Measurements from ENCODE around the gene TSPAN17. TPM values are rescaled to one million over a fixed set of nuclear protein-coding genes. Genes with fewer than 3 reads are reported as not detected.
A peak's percentile ranks its signal among the peaks of the same experiment; 100 is the strongest.

The TSPAN17 gene
- total and polyA plus RNA-seq, 7 experiments from 2014 or later: 16.5 to 47.6 (median 19.3) TPM

GRCh38 chr5:176626876-176627236, 20.4 kb upstream of the TSPAN17 start:
- peaks cover 37 to 78% (median 49%) of the 10 kb centered on the region in 5 donors for H3K27me3 Mint-ChIP-seq
- peaks cover 5 to 11% (median 8%) of the 10 kb centered on the region in 7 donors for H3K4me1 Mint-ChIP-seq
- CTCF ChIA-PET: interaction anchor here (0.7 kb wide), 1 partner anchor 17 kb away, joined by 3 read pairs; no protein-coding TSS in a partner anchor
- no peaks in the 10 kb centered on the region for H3K36me3 ChIP-seq (ENCODE audit: control insufficient read depth in 2 of 3, insufficient read depth in 3 of 3, low read length in 3 of 3)
- H3K27me3 ChIP-seq (ENCODE audit: control insufficient read depth in 2 of 2, insufficient read depth in 2 of 2, low read length in 2 of 2): peaks cover 4 to 14% of the 10 kb centered on the region in 2 donors
- peaks cover 0 to 7% (median 3%) of the 10 kb centered on the region in 5 donors for H3K36me3 Mint-ChIP-seq
- H3K4me1 ChIP-seq (ENCODE audit: control insufficient read depth in 2 of 2, insufficient read depth in 2 of 2, low read length in 2 of 2): peaks cover 8 to 15% of the 10 kb centered on the region in 2 donors
- no peaks in the 10 kb centered on the region for H3K9me3 Mint-ChIP-seq
- DNase-seq: no peak
- H3K27ac Mint-ChIP-seq: no peak overlapping the region
- no peak overlapping the region for H3K4me3 Mint-ChIP-seq
- no peaks in the 10 kb centered on the region for H3K9me3 ChIP-seq (ENCODE audit: control insufficient read depth in 2 of 3, low read length in 3 of 3)
- intact Hi-C loops (cut with micrococcal nuclease): no loop called here
- H3K4me3 ChIP-seq (ENCODE audit: low read length): no peak overlapping the region
- ATAC-seq: no peak
- H3K27ac ChIP-seq (ENCODE audit: low read depth, low read length): no peak overlapping the region
- POLR2A ChIA-PET: interaction anchor here (0.6 kb wide), 1 partner anchor 112 kb away, joined by 3 read pairs; no protein-coding TSS in a partner anchor

- intact Hi-C loops (cut with micrococcal nuclease): no loop called here
- H3K27ac Mint-ChIP-seq: no peak overlapping the region
- ChIA-PET CTCF (interaction anchor here (0.7 kb wide), 1 partner anchor 16 kb away, joined by 3 read pairs; no protein-coding TSS in a partner anchor), POLR2A (interaction anchor here (0.6 kb wide), 1 partner anchor 112 kb away, joined by 3 read pairs; no protein-coding TSS in a partner anchor)
- Histone ChIP-seq H3K27me3 (ENCODE audit: control insufficient read depth in 2 of 2, insufficient read depth in 2 of 2, low read length in 2 of 2) (peaks cover 4 to 17% of the 10 kb centered on the region in 2 donors), H3K4me1 (ENCODE audit: control insufficient read depth in 2 of 2, insufficient read depth in 2 of 2, low read length in 2 of 2) (peaks cover 8 to 15% of the 10 kb centered on the region in 2 donors), H3K4me3 (ENCODE audit: low read length) (no peak overlapping the region), H3K9me3 (ENCODE audit: control insufficient read depth in 2 of 3, low read length in 3 of 3) (no peaks in the 10 kb centered on the region), H3K27ac (ENCODE audit: low read depth, low read length) (no peak overlapping the region), H3K36me3 (ENCODE audit: control insufficient read depth in 2 of 3, insufficient read depth in 3 of 3, low read length in 3 of 3) (no peaks in the 10 kb centered on the region)
- no peak overlapping the region for H3K4me3 Mint-ChIP-seq
- peaks cover 0 to 7% (median 3%) of the 10 kb centered on the region in 5 donors for H3K36me3 Mint-ChIP-seq
- H3K4me1 Mint-ChIP-seq: peaks cover 5 to 11% (median 8%) of the 10 kb centered on the region in 7 donors
- DNase-seq: no peak
- H3K9me3 Mint-ChIP-seq: no peaks in the 10 kb centered on the region
- no peak for ATAC-seq
- peaks cover 38 to 79% (median 50%) of the 10 kb centered on the region in 5 donors for H3K27me3 Mint-ChIP-seq
These were observed 19.7 kb upstream of the TSPAN17 start for GRCh38 chr5:176627582-176627981.

DNA sequence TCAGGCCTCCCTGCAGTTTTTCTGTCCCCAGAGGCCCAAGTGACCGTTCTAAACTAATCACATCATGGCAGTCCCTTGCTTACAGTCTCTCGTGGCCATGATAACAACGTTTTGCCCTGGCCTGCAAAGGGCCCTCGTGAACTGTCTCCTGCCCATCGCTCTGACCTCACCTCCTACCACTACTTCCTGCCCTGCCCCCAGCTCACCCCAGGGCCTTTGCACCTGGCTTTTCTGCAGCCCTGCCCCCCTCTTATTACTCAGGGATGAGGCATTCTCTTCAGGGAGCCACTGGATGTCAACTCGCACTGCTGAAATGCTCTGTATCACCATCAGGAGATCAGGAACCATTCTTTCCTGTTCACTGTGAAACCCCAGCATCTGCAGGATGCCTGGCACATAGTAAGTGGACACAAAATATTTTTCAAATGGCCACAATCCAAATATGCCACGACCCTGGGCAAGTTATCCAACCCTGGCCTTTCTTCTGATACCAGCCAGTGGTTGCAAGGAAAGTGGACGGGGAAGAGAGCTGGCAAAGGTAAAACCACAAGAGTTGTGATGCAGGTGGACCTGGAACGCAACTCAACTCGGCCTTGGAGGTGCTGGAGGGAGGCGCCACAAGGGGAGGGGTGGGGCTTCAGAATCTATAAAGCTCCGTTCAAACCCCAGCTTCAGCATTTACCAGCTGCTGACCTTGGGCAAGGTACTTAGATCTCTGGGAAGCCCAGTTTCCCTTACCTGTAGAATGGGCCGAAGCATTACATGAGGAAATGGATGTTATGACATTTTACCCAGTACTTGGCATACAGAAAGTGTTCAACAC, 18.7 kb upstream of the TSPAN17 start:
- H3K4me3 Mint-ChIP-seq: peak overlapping the region in 6 of 10 donors; percentile 29 to 68 (median 40)
- H3K27me3 ChIP-seq (ENCODE audit: control insufficient read depth in 2 of 2, insufficient read depth in 2 of 2, low read length in 2 of 2): peaks cover 4 to 21% of the 10 kb centered on the region in 2 donors
- H3K27ac Mint-ChIP-seq: no peak overlapping the region
- H3K4me1 Mint-ChIP-seq: peaks cover 7 to 11% (median 9%) of the 10 kb centered on the region in 7 donors
- no peaks in the 10 kb centered on the region for H3K36me3 ChIP-seq (ENCODE audit: control insufficient read depth in 2 of 3, insufficient read depth in 3 of 3, low read length in 3 of 3)
- no peak overlapping the region for H3K27ac ChIP-seq (ENCODE audit: low read depth, low read length)
- intact Hi-C loops (cut with micrococcal nuclease): no loop called here
- ATAC-seq (no peak), DNase-seq (no peak)
- no peak overlapping the region for H3K4me3 ChIP-seq (ENCODE audit: low read length)
- H3K36me3 Mint-ChIP-seq: peaks cover 0 to 7% (median 3%) of the 10 kb centered on the region in 5 donors
- no peaks in the 10 kb centered on the region for H3K9me3 ChIP-seq (ENCODE audit: control insufficient read depth in 2 of 3, low read length in 3 of 3)
- H3K27me3 Mint-ChIP-seq: peaks cover 45 to 83% (median 60%) of the 10 kb centered on the region in 5 donors
- POLR2A ChIA-PET: interaction anchor here (0.6 kb wide), 1 partner anchor 213 kb away, joined by 6 read pairs; no protein-coding TSS in a partner anchor
- CTCF ChIA-PET: interaction anchor here (0.8 kb wide), 1 partner anchor 24 kb away, joined by 3 read pairs; no protein-coding TSS in a partner anchor
- H3K4me1 ChIP-seq (ENCODE audit: control insufficient read depth in 2 of 2, insufficient read depth in 2 of 2, low read length in 2 of 2): peaks cover 8 to 15% of the 10 kb centered on the region in 2 donors
- no peaks in the 10 kb centered on the region for H3K9me3 Mint-ChIP-seq

GRCh38 chr5:176629317-176629852, 17.9 kb upstream of the TSPAN17 start:
- DNase-seq (no peak), ATAC-seq (no peak)
- Mint-ChIP-seq H3K27ac (no peak overlapping the region), H3K36me3 (peaks cover 0 to 7% (median 3%) of the 10 kb centered on the region in 5 donors), H3K9me3 (peaks cover 0 to 5% (median 0%) of the 10 kb centered on the region in 11 donors), H3K27me3 (peaks cover 50 to 82% (median 67%) of the 10 kb centered on the region in 5 donors), H3K4me3 (peak overlapping the region in 8 of 10 donors; percentile 26 to 68 (median 58)), H3K4me1 (peaks cover 7 to 15% (median 11%) of the 10 kb centered on the region in 7 donors)
- Histone ChIP-seq H3K27ac (ENCODE audit: low read depth, low read length) (no peak overlapping the region), H3K4me3 (ENCODE audit: low read length) (no peak overlapping the region), H3K36me3 (ENCODE audit: control insufficient read depth in 2 of 3, insufficient read depth in 3 of 3, low read length in 3 of 3) (no peaks in the 10 kb centered on the region), H3K9me3 (ENCODE audit: control insufficient read depth in 2 of 3, low read length in 3 of 3) (no peaks in the 10 kb centered on the region), H3K27me3 (ENCODE audit: control insufficient read depth in 2 of 2, insufficient read depth in 2 of 2, low read length in 2 of 2) (peaks cover 4 to 21% of the 10 kb centered on the region in 2 donors), H3K4me1 (ENCODE audit: control insufficient read depth in 2 of 2, insufficient read depth in 2 of 2, low read length in 2 of 2) (peaks cover 8 to 15% of the 10 kb centered on the region in 2 donors)
- CTCF ChIA-PET: interaction anchor here (0.8 kb wide), 1 partner anchor 25 kb away, joined by 3 read pairs; no protein-coding TSS in a partner anchor
- intact Hi-C loops (cut with micrococcal nuclease): no loop called here
- POLR2A ChIA-PET: interaction anchor here (0.6 kb wide), 1 partner anchor 214 kb away, joined by 6 read pairs; no protein-coding TSS in a partner anchor

DNA sequence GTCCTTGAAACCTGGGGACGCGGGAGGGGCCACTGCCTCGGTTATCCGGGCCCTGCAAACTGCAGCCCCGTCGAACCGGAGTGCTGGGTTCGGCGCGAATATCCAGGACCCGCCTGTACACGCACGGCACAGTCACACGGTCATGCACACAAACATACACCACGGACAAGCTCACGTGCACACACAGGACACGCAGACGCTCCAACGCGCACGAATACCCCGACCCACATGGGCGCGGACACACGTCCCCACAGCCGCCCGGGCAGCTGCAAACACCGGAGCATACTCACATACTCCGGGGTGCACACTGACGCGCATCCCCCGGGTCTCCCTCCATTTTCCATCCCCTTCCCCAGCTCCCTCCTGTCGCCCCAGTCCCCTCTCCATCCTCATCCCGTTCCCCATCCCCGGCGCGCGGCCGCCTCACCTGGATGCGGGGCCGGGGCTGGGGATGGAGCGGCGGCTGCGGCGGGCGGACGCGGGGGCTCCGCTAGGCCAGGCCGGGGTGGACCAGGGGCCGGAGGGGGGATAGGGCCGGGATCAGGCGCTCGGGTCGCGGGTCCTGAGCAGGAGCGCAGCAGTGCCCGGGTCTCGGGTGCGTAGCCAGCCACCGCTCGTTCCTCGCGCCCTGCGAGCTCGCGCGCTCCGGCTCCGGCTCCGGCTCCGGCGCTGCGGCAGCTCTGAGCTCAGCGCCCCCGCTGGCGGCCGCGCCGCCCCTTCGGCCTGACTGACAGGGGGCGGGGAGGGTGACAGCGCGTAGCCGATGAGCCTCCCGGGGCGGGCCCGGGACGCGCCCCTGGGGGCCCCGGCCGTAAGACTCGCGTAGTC, 17.2 kb upstream of the TSPAN17 start, which contains the start of the genes EIF4E1B and SNCB:
Gene EIF4E1B (plus strand): TSS at position 823 of the 828 bp plus-strand sequence. CDS start 12,113 bp downstream, outside the sequence.
Gene SNCB (minus strand): TSS at position 682 of the 828 bp plus-strand sequence. CDS start 880 bp downstream, outside the sequence.
- Mint-ChIP-seq H3K36me3 (peaks cover 0 to 7% (median 3%) of the 10 kb centered on the region in 5 donors), H3K9me3 (peaks cover 0 to 5% (median 0%) of the 10 kb centered on the region in 11 donors), H3K4me3 (peak within 1 kb of the TSS; percentile 27 to 72 (median 58)), H3K27me3 (peaks cover 54 to 85% (median 71%) of the 10 kb centered on the region in 5 donors), H3K4me1 (peaks cover 7 to 16% (median 11%) of the 10 kb centered on the region in 7 donors), H3K27ac (peak within 1 kb of the TSS in 1 of 9 donors; percentile 56)
- peak in 5 of 9 donors; percentile 20 to 69 (median 25) for DNase-seq
- no peaks in the 10 kb centered on the region for H3K9me3 ChIP-seq (ENCODE audit: control insufficient read depth in 2 of 3, low read length in 3 of 3)
- H3K36me3 ChIP-seq (ENCODE audit: control insufficient read depth in 2 of 3, insufficient read depth in 3 of 3, low read length in 3 of 3): no peaks in the 10 kb centered on the region
- ATAC-seq: peak; percentile 83
- intact Hi-C loops (cut with micrococcal nuclease): loop anchor here in 1 of 2 donors (1.0 kb wide), 1 partner anchor 17 kb away; the partner anchor contains the start of gene TSPAN17
- peaks cover 4 to 21% of the 10 kb centered on the region in 2 donors for H3K27me3 ChIP-seq (ENCODE audit: control insufficient read depth in 2 of 2, insufficient read depth in 2 of 2, low read length in 2 of 2)
- POLR2A ChIA-PET: interaction anchor here (0.6 kb wide), 1 partner anchor 1138 kb away, joined by 3 read pairs; no protein-coding TSS in a partner anchor
- no peak within 1 kb of the TSS for H3K27ac ChIP-seq (ENCODE audit: low read depth, low read length)
- peaks cover 8 to 15% of the 10 kb centered on the region in 2 donors for H3K4me1 ChIP-seq (ENCODE audit: control insufficient read depth in 2 of 2, insufficient read depth in 2 of 2, low read length in 2 of 2)
- CTCF ChIA-PET: no interaction called here
- H3K4me3 ChIP-seq (ENCODE audit: low read length): peak within 1 kb of the TSS; percentile 43
